Ishikawa (cell line): ENCODE data around the gene NUP188.
A peak's percentile ranks its signal among the peaks of the same experiment; 100 is the strongest.

Source experiments
- CEBPB ChIP-seq: IDR thresholded peaks from 2 replicates; pipeline ENCODE4 v1.6.1; 2012
- CREB1 ChIP-seq: IDR thresholded peaks from 2 replicates; pipeline ENCODE4 v1.6.1; 2012; ENCODE audit warnings: low read depth
- EGR1 ChIP-seq: IDR thresholded peaks from 2 replicates; pipeline ENCODE4 v1.6.1; 2012
- EP300 ChIP-seq: IDR thresholded peaks from 2 replicates; pipeline ENCODE4 v1.6.1; 2012; ENCODE audit warnings: borderline replicate concordance
- FOXM1 ChIP-seq: IDR thresholded peaks from 2 replicates; pipeline ENCODE4 v1.6.1; 2012; ENCODE audit warnings: low read depth, borderline replicate concordance
- NFIC ChIP-seq: IDR thresholded peaks from 2 replicates; pipeline ENCODE4 v1.6.1; 2012
- RAD21 ChIP-seq: IDR thresholded peaks from 2 replicates; pipeline ENCODE4 v1.6.1; 2012; ENCODE audit warnings: low read depth
- TAF1 ChIP-seq: IDR thresholded peaks from 2 replicates; pipeline ENCODE4 v1.6.1; 2012; ENCODE audit warnings: low read depth, mild to moderate bottlenecking
- TCF12 ChIP-seq: IDR thresholded peaks from 2 replicates; pipeline ENCODE4 v1.6.1; 2012; ENCODE audit warnings: low read depth
- TEAD4 ChIP-seq: IDR thresholded peaks from 2 replicates; pipeline ENCODE4 v1.6.1; 2012
- YY1 ChIP-seq: IDR thresholded peaks from 2 replicates; pipeline ENCODE4 v1.6.1; 2012; ENCODE audit warnings: low read depth
- ZBTB7A ChIP-seq: IDR thresholded peaks from 2 replicates; pipeline ENCODE4 v1.6.1; 2012; ENCODE audit warnings: low read depth
- TF ChIP-seq, protein P1 (sequence below): IDR thresholded peaks from 2 replicates; pipeline ENCODE4 v1.6.1; 2012
- TF ChIP-seq, protein P2 (sequence below): IDR thresholded peaks from 2 replicates; pipeline ENCODE4 v1.6.1; 2012
- TF ChIP-seq, protein P3 (sequence below): IDR thresholded peaks from 2 replicates; pipeline ENCODE4 v1.6.1; 2012; ENCODE audit warnings: low read depth, mild to moderate bottlenecking

Gene NUP188

DNA sequence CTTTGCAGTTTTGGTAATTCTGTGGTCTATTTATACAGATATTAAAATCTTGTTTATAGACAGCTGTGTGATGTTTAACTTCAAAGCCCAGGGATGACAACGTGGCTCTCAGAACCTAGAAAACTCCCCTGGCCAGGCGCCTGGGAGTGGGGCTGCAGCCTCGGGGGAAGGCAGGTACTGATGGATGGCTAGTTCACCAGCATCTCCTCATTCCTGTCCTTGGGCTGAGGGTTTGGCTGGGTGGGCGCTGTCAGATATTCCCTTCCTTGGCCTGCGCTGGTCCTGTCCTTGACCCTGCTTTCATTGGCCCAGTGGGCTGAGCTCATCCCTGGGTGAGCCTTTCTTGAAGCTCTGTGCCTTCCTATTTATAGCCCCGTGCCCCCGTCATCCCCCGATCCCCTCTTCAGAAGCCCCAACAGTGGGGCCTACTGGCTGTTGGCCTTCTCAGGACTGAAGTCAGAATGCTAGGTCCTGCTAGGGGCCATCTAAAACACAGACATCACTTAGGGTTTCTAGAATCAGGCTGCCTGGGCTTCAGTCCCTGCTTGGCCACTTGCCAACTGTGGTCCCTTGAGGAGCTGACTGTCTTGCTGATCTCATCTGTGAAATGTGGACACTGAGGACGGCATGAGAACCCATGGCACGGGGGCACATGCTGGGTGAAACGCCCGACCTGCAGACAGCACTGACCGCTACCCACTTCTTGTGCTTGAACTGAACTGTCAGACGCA lies 59.7 kb downstream of the NUP188 start:
- TF ChIP-seq EGR1 (no peak), NFIC (0 out of 2 replicates have a peak, but pooled peaks have one; percentile 43)

DNA sequence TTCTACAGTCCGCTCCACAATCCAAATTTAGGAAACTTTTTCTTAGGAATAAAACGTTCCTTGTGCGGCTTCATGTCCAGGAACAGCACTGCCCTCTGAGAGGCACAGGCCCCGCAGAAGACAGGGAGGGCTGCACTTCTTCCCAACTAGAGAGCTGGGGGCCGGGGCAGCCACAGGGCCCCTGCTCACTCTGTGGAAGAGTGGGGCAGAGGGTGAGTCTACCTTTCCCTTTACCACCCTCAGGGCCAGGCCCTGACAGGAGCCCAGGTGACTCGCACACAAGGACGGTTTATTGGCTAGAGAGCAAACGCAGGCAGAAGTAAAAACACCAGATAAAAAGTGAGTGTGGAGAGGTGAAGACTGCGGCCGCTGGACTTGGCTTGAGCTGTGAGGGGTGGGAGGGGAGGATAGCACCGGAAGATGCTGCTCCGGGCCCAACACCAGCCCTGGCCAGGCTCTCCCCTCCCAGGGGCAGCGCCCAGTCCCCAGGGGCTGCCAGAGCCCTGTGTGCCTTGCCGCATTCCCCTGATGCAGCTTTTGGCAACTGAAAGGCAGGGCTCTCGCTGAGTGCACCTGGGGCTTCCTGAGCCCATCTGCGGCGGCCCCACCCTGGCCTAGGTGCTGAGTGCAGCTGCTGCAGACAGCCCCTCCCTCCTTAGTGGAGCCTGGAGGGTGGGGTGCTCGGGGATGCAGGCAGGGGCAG lies 60.4 kb downstream of the NUP188 start:
- TF ChIP-seq RAD21 (no peak), EP300 (no peak), NFIC (no peak), TAF1 (no peak), FOXM1 (no peak), CREB1 (no peak)

DNA sequence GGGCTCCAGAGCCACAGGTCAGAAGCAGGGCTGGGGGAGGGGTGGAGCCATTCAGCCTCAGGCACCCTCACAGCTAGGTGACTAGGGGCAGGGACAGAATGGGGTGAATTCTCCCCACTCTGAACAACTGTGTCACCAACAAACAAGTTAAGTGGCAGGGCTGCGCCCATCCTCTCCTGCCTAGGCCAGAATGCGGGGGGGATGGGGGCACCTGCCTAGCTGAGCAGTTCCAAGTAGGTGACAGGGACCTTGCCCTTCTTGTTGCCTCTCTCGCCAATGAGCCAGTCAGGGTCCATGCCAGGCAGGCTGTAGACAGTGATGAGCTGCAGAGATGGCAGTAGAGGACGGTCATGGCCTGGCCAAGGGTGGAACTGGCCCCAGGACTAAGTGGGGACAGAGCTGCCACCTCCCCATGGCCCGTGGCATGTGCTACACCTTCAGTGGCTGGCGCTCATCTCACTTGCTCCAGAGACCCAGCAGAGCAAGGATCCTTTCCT lies 61.0 kb downstream of the NUP188 start:
- no peak for TF ChIP-seq EP300

DNA sequence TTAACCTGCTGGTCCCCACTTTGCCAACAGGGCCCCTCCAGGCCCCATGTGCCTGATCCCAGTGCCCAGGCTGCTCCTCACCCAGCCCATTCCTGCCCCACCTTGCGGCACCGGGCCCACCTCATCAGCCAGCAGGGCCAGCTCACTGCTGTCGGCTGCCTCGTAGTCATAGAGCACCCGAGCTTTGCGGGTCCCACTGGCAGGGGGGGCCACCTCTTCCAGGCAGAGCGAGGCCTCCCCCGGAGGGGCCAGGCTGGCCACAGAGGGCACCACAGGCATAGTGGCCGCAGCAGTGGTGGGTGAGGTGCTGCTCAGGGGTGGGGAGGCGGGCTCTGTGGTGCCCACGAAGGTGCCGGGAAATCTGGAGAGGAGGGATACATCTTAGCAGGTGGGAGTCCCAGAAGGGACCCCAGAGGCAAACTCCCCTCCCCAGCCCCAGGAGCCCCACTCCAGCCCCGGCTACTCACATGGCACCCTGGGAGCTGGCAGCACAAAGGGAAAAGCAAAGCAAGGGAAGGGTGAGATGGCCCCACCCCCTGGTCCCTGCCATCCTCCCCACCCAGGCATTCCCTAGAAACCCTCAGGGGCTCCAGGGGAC lies 61.6 kb downstream of the NUP188 start:
- TF ChIP-seq TCF12, result no peak
- TF ChIP-seq YY1, result no peak
- TF ChIP-seq TAF1, result no peak
- TF ChIP-seq CREB1, result no peak
- TF ChIP-seq EGR1, result no peak

DNA sequence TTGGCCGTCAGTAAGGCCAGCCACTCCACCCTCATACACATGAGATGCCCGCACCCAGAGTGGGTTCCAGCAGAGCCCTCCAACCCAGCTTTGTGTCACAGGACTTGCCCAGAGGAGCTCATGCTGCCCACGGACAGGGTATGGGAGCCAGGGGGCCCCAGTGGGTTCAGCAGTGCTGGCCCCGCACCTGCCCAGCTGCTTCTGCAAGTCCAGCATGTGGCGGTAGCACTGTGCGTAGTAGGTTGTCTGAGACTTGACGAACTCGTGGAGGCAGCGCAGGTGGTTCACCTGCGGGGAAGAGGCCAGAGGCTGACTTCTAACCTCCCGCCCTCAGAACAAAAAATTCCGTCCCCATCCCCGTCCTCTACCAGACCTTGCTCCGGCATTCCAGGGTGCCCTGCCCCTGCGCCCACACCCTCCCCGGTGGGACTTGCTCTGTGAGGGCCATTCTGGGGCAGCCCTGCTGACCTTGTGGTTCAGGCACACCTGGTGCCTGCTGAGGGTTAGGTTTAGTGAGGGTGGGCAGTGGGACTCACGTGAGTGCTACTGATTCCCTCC lies 62.2 kb downstream of the NUP188 start:
- no peak for TF ChIP-seq EGR1
- no peak for TF ChIP-seq YY1
- no peak for TF ChIP-seq ZBTB7A
- no peak for TF ChIP-seq RAD21
- TF ChIP-seq FOXM1, result no peak
- TF ChIP-seq TAF1, result no peak

DNA sequence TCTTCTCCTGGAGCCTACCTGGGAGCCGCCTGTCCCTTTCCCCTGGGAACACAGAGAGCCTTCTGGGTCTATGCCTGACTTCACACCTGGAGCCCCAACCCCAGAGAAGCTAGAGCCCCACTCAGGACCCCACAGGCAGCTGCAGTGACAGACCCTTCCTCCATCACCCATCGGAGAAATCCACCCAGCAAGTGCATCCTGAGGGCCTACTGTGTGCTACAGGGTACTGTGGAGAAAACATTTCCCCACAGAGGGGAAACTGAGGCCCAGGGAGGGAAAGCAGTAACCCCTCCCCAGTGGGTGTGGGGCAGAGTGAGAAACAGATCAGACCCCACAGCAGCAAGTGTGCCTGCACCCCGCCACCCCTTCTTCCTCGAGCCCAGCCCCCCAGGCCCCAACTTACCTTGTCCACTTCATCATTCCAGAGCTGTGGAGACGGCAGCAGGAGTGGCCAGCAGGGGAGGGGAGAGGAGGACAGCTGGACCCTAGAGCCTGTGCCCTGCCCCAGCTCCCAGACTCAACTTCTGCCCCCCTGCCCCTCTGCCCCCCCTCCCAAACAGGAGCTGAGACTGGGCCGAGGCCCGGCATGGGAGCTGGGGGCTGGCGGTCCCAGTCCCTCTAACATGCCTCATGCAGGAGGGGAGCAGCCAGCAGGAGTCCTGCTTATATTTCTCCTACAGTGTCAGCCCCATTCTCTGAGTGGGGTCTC lies 62.9 kb downstream of the NUP188 start:
- TF ChIP-seq YY1, result no peak
- no peak for TF ChIP-seq NFIC
- no peak for TF ChIP-seq CEBPB
- TF ChIP-seq EP300, result no peak
- TF ChIP-seq FOXM1, result no peak
- no peak for TF ChIP-seq TCF12
- TF ChIP-seq, protein P1, sequence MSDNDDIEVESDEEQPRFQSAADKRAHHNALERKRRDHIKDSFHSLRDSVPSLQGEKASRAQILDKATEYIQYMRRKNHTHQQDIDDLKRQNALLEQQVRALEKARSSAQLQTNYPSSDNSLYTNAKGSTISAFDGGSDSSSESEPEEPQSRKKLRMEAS, result no peak
- TF ChIP-seq ZBTB7A, result no peak
- TF ChIP-seq, protein P2, sequence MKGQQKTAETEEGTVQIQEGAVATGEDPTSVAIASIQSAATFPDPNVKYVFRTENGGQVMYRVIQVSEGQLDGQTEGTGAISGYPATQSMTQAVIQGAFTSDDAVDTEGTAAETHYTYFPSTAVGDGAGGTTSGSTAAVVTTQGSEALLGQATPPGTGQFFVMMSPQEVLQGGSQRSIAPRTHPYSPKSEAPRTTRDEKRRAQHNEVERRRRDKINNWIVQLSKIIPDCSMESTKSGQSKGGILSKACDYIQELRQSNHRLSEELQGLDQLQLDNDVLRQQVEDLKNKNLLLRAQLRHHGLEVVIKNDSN, result no peak
- TF ChIP-seq CREB1, result no peak
- TF ChIP-seq TAF1, result no peak
- no peak for TF ChIP-seq EGR1
- TF ChIP-seq TEAD4, result no peak

DNA sequence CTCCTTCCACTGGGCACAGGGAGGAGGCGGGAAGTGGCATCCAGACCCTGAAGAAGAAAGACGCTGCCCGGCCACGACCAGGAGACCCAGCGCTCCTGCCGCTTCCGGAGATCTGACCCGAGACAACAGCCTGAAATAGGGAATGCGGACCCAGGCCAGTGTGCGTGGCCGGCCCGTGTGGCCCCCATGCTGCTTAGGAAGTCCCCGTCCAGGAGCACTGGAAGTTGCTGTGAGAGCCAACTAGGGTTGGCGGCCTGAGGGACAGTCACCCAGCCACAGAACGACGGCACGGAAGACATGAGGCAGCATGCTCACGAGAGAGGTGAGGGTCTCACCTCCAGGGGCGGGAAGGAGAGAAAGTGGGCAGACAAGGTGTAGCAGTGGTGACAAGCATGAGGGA lies 63.7 kb downstream of the NUP188 start:
- TF ChIP-seq, protein P1, result no peak
- TF ChIP-seq NFIC, result no peak
- no peak for TF ChIP-seq TAF1
- TF ChIP-seq, protein P2, result no peak
- TF ChIP-seq ZBTB7A, result no peak
- TF ChIP-seq EP300, result no peak
- TF ChIP-seq TEAD4, result no peak
- no peak for TF ChIP-seq FOXM1
- no peak for TF ChIP-seq CREB1
- no peak for TF ChIP-seq YY1
- TF ChIP-seq, protein P3, sequence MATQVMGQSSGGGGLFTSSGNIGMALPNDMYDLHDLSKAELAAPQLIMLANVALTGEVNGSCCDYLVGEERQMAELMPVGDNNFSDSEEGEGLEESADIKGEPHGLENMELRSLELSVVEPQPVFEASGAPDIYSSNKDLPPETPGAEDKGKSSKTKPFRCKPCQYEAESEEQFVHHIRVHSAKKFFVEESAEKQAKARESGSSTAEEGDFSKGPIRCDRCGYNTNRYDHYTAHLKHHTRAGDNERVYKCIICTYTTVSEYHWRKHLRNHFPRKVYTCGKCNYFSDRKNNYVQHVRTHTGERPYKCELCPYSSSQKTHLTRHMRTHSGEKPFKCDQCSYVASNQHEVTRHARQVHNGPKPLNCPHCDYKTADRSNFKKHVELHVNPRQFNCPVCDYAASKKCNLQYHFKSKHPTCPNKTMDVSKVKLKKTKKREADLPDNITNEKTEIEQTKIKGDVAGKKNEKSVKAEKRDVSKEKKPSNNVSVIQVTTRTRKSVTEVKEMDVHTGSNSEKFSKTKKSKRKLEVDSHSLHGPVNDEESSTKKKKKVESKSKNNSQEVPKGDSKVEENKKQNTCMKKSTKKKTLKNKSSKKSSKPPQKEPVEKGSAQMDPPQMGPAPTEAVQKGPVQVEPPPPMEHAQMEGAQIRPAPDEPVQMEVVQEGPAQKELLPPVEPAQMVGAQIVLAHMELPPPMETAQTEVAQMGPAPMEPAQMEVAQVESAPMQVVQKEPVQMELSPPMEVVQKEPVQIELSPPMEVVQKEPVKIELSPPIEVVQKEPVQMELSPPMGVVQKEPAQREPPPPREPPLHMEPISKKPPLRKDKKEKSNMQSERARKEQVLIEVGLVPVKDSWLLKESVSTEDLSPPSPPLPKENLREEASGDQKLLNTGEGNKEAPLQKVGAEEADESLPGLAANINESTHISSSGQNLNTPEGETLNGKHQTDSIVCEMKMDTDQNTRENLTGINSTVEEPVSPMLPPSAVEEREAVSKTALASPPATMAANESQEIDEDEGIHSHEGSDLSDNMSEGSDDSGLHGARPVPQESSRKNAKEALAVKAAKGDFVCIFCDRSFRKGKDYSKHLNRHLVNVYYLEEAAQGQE, result no peak
- no peak for TF ChIP-seq RAD21
- TF ChIP-seq CEBPB, result no peak
- TF ChIP-seq TCF12, result no peak

DNA sequence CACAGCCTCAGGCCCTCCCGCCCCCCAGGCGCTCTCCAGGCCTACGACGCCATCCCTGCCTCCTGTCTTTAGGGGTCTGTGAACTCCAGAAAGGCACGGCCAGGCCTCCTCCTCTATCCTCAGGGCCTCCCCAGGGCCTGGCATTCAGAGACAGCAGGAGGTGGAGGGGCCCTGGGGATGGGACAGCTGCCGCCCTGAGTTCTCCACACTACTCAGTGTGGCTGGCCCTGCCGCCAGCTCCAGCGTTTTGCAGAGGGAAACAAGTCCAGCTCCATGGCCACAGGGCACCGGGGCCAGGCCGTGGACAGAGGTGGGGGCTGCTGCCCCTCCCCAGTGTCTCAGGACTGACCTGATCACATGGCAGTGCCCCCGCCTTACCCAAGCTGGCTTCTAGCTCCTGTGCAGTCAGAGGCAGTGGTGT lies 64.3 kb downstream of the NUP188 start:
- no peak for TF ChIP-seq TCF12
- TF ChIP-seq CEBPB, result no peak
- TF ChIP-seq TEAD4, result no peak
- no peak for TF ChIP-seq TAF1
- no peak for TF ChIP-seq CREB1
- TF ChIP-seq, protein P1, result no peak
- no peak for TF ChIP-seq EGR1
